AG04449 (cell line): ENCODE results near the gene TBCK.

ENCODE experiments used
- CTCF ChIA-PET: fragments of 350-600 bp; formaldehyde crosslinking; extraction: SDS; loops from one replicate; lab custom pipeline; 2021; ENCODE audit warnings: antibody characterized with exemption; lab: Yijun Ruan, JAX
- POLR2A ChIA-PET: fragments of 400-600, 350-600 bp; formaldehyde crosslinking; extraction: SDS; loops from one replicate; lab custom pipeline; 2020; ENCODE audit warnings: antibody characterized with exemption, inconsistent platforms; lab: Yijun Ruan, JAX
- DNase-seq: peaks from one replicate; pipeline ENCODE4 v3.0.0-alpha.2; 2010; ENCODE audit warnings: low read depth, low spot score
- H3K4me3 ChIP-seq: 2 replicates; pipeline ENCODE4 v1.5.1; 2011; ENCODE audit warnings: low read depth, mild to moderate bottlenecking, control low read depth, low read length
- CTCF ChIP-seq: IDR thresholded peaks from one replicate; pipeline ENCODE4 v1.5.1; 2011; ENCODE audit warnings: mild to moderate bottlenecking, moderate library complexity, low read length, control low read depth, inconsistent platforms; ENCODE audit not compliant: insufficient read depth; ENCODE audit errors: missing control alignments

The TBCK gene

GRCh38 chr4:106195435-106195950 is 120.5 kb downstream of the TBCK start:
- TF ChIP-seq CTCF = no peak
- ChIA-PET CTCF (no interaction called here), POLR2A (no interaction called here)
- DNase-seq = no peak
- no peak overlapping the region for H3K4me3 ChIP-seq

- ChIA-PET POLR2A (no interaction called here), CTCF (no interaction called here)
- DNase-seq = no peak
- TF ChIP-seq CTCF = no peak
- no peak overlapping the region for H3K4me3 ChIP-seq
Measured at GRCh38 chr4:106194801-106195200, 121.2 kb downstream of the TBCK start.

GRCh38 chr4:106192131-106192530 is 123.9 kb downstream of the TBCK start:
- DNase-seq = no peak
- ChIA-PET POLR2A (no interaction called here), CTCF (no interaction called here)
- H3K4me3 ChIP-seq = no peak overlapping the region
- TF ChIP-seq CTCF = no peak

GRCh38 chr4:106186201-106186600 is 129.8 kb downstream of the TBCK start:
- no peak for TF ChIP-seq CTCF
- ChIA-PET CTCF (interaction anchor here (1.0 kb wide), 1 partner anchor 16 kb away, joined by 3 read pairs; no protein-coding TSS in a partner anchor), POLR2A (no interaction called here)
- DNase-seq = no peak
- no peak overlapping the region for H3K4me3 ChIP-seq

GRCh38 chr4:106183551-106183950 is 132.5 kb downstream of the TBCK start:
- no peak for TF ChIP-seq CTCF
- no peak for DNase-seq
- POLR2A ChIA-PET = no interaction called here
- CTCF ChIA-PET = no interaction called here
- no peak overlapping the region for H3K4me3 ChIP-seq

GRCh38 chr4:106172861-106173260 is 143.1 kb downstream of the TBCK start:
- CTCF ChIA-PET = interaction anchor here (1.9 kb wide), 1 partner anchor 28 kb away, joined by 5 read pairs; no protein-coding TSS in a partner anchor
- POLR2A ChIA-PET = no interaction called here
- H3K4me3 ChIP-seq = no peak overlapping the region
- no peak for DNase-seq
- TF ChIP-seq CTCF = no peak
